HG03439 (cell line): ENCODE results near the gene NCOA1.
A peak's percentile ranks its signal among the peaks of the same experiment; 100 is the strongest.
"Not testable (repeated sequence)": the region's sequence is repeated elsewhere in the genome, so short reads cannot be mapped to it uniquely, and the experiment has no call there.

Experiments
- ATAC-seq: cut with Tn5 transposase; IDR thresholded peaks from one replicate; pipeline ENCODE4 v1.9.1; 2021; ENCODE audit warnings: mild to moderate bottlenecking, moderate library complexity; ENCODE audit not compliant: unreplicated experiment

The NCOA1 gene

DNA sequence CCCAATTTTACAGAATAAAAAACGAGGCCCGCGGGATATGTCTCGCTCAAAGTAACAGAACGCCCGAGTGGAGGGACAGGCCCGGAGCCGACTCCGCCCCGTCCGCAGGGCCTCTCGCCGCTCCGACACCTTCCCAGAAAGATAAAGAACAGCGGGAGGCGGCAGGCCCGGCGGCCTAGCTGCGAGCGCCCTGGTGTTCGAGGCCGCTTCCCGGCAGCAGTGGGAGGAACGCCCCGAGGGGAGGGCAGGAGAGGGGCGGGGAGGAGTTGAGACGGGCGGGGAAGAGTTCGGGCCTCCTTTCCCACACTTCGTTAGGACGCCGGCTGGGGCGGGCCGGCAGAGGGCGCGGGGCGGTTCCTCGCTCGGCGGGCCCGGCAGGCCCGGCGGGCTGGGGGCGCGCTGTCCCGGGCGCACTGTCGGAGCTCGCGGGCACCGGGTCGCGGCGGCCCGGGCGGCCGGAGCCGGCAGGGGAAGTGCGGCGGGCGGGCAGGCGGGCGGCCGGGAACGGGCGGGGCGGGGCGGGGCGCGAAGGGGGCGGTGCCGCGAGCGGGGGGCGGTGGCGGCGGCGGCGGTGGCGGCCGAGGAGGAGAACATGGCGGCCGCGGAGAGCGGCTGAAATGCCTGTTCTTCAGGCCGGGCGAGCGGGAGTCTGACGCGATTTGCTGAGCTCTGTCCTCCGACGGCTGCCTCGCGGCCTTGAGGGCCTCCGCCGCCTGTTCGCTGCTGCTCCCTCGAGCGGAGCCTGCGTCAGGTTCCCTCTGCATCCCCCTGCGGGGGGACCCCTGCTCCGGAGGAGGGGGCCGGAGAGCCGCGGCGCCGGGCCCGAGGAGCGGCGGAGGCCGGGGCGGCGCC is at the start of gene NCOA1:
TSS of gene NCOA1 (plus strand) at position 565 of the 852 bp plus-strand sequence. CDS start 167,424 bp downstream, outside the sequence.
- ATAC-seq, result peak; percentile 77

- no peak for ATAC-seq
These were observed 42.3 kb upstream of the NCOA1 start for GRCh38 chr2:24448797-24449196.

GRCh38 chr2:24449344-24449743 is 41.7 kb upstream of the NCOA1 start:
- ATAC-seq, result no peak

DNA sequence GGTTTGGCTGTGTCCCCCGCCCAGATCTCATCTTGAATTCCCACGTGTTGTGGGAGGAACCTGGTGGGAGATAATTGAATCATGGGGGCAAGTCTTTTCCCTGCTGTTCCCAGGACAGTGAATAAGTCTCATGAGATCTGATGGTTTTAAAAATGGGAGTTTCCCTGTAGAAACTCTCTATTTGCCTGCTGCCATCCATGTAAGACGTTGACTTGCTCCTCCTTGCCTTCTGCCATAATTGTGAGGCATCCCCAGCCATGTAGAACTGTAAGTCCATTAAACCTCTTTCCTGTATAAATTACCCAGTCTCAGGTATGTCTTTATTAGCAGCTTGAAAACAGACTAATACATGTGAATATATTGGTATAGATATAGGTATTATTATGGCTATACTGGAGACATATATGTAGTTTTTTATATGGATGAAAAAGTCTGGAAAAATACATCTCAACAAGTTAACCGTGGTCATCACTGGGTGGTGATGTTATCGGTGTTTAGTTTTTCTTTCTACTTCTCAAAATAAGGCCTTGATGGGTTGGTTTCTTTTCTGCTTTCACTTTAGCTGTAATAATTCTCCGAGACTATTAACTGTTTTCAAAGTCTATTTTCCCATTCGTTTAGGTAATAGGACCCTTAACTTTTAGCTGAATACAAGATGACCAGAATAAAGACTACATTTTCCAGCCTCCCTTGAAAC is 39.1 kb upstream of the NCOA1 start:
- no peak for ATAC-seq

GRCh38 chr2:24452502-24452885 is 38.6 kb upstream of the NCOA1 start:
- ATAC-seq, result no peak

DNA sequence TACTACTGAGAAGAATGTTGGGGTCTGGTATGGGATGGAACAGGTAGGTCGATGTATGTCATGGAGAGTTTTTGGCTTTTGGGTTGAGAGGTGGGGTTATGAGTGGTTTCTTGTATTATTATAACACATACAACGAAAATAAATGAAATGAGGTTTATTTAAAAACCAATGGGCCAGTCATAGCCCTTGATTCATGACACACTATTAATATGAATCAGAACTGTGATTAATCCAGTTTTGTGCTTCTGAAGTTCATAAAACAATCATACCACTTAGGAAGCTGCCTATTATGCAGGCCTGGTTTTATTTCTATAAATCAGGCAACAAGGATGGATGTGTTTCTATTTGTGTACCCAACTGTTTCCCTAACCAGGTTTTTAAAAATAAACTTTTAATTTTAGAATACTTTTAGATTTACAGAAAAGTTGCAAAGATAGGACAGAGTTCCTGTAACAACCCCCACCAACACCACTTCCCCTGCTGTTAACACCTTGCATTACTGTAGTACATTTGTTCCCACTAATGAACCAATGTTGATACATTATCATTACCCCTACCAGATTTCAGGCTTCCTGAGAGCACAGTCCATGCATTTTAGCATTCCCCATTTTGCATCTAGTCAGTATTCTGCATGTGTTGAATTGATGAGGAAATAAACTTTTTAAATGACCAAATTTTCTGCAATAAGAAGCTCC is 37.5 kb upstream of the NCOA1 start:
- ATAC-seq, result no peak

DNA sequence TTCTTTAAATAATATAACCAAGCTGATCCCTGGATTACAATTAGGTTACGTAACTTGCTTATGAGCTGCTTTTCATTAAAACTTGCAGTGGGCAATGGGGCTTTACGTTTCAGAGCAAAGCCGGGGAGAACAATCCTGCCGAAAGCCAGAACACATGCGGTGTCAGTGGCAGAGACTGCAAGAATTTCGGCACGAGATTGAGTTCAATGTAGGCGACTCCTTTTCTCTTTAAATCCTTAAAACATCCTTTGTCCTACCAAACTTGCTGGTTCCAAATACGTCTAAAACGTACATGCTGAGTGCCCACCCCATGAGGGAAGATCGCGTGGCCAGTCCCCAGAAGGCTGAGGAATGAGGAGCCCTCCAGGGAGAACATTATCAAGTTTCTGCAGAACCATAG is 36.8 kb upstream of the NCOA1 start:
- no peak for ATAC-seq

DNA sequence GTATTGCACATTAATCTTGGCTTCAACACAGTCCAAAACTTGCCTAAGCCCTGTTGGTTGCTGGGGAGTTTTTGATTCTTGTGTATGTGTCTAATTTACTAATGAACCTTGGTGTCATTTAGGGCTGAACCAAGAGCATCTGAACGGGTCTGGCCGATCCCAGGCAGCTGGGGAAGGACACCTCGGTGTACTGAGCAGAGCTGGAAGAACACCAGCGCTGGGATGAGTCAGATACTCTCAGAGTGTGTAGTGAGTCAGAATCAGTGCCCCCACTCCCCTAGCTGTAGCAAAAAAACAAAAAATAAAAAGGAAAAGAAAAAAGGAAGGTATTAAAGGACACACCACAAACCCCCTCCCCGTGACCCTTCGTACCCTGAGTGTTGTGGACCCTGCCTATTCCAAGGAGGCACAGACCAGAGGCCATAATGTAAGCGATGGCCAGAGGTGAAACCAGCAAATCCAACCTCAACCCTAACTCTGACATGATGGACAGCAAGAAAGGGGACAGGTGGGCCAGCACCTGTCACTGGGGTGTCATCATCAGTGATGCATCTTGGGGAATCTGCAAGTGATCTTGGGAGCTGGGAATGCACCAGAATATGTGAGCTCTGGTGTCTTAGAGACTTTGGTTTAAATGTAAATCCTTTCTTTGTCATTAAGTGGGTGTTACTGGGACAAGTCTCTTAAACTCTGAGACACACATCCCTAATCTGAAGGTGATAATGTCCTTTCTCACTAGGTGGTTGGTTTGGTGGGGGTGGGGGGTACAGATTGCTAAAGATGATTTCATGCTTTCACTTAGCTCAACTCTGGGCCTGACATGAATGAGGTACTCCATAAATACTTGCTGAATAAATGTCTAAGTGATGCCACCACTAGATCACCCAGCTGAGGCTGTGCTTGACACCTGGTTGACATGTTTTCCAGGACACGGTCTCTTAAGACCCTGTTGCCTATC is 34.2 kb upstream of the NCOA1 start:
- no peak for ATAC-seq

GRCh38 chr2:24457696-24458386 is 33.2 kb upstream of the NCOA1 start:
- no peak for ATAC-seq

DNA sequence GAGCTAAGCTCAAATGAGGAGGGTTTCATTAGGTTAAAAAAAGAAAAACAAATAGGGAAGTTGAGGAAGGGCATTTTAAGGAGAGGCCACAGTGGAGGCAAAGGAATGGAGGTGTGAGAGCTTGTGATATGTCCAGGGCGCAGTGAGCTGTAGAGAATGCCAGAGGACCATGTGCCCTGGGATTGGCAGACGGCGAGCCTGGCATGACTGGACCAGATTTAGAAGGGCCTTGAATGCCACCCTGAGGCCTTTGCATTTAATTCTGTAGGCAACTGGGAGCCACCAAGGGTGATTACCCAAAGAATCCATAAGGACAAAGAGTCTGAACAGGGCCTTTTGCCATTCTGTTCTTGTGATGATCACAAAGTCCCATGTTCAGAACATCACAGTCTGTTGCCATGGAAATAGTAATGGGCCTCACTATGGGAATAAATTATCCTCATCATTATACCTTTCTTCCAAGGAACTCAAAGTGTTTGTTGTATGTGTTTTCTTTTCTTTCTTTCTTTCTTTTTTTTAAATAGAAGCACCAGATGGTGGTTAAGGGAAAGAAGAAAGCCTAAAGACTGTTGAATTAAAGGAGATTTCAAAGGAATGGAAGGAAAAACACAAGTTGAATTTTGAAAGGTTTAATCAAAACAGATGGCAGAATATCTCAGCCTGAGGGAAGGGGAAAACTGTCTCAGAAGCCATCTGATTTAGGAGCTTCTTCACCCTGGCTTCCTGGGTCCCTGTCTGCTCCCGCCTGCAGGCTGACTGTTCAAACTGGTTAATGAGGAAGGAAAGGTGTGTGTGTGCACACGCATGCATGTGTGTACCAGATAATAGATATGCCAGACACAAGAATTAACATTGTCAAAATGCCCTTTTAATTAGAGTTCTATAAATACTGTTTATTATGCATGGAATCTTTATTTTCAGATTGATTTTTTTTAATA is 31.6 kb upstream of the NCOA1 start:
- ATAC-seq, result no peak

DNA sequence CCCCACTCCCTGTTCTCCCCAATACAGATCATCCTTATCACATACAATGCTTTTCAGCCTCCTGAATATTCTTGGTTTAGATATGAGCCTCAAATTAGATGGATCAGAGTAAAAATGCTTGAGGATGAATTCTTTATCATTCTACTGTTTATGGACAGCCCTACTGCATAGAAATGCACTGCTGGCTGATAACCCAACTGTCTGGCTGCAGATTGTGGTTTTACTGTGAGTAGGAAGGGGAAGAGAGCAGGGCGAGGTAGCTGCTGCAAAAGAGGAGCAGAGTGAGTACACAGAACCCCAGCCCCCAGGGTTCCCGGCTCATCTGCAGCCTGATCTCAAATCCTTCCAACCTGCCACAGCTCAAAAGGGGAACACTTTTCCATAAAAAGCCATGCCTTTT is 29.4 kb upstream of the NCOA1 start:
- no peak for ATAC-seq

- ATAC-seq, result no peak
These were observed 27.8 kb upstream of the NCOA1 start for GRCh38 chr2:24463271-24463670.

DNA sequence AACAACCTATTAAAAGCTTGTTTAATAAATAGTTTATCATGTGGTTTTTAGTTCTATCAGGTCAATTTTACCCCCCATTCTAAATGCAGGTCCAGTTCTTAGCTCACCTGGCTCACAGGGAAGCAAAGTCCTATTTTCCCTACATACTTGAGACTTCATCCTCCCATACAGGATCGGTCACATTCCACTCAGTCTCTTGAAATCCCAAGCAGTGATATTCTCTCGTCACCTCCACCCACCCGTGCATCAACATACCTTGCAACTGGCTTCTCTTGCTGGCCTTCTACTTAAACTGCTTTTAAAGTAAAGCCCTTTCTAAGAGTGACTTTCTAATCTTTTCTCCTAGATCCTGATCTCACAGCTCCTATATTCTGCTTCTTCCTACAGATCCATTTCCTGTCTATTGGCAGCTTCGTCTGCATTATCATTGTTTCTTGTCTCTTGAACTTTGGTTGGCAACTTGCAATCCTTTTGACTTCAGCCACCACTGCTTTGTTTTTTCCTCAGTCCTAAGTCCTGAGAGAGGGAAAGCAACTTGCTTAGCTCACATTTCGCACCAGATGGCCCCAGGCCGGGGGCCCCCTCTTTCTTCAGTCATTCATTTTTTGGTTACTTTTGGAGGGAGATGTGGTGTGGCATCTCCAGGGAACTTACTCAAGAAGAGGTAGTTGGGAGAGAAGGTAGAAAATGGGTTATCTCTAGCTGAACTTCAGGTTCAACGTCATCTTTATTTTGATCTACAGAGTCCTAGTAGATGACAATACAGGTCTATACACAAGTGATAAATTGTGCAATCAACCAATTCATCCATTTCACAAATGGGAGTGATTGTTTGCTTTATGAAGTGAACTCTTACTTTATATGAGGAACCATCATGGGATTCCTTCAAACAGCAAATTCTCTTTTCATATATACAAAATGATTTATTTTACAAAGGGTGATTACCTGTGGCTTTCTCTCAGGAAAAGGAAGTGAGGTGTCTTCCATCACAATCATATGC is 23.9 kb upstream of the NCOA1 start:
- ATAC-seq, result no peak

GRCh38 chr2:24468453-24468852 is 22.6 kb upstream of the NCOA1 start:
- not testable (repeated sequence) for ATAC-seq

DNA sequence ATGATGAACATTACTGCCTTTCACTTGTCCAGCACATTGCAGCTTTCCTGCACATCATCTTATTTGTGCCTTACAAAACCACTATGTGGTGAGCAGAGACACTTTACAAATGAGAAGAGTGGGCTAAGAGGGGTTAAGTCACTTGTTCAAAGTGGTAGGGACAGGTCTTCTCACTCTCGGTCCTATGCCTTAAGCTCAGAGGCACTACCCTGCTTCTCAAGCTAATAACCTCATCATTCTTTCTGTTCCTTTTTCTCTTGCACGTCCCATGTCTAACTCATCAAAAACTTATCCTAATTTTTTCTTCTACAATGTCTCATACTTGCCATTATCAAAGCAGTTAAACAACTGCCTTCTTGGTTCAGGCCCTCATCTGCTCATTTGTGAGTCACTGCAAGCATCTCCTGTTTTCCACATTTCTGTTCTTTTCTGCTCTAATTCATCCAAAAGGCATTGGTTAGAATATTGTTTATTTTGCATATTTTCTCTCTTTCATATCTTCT is 21.9 kb upstream of the NCOA1 start:
- ATAC-seq, result no peak

DNA sequence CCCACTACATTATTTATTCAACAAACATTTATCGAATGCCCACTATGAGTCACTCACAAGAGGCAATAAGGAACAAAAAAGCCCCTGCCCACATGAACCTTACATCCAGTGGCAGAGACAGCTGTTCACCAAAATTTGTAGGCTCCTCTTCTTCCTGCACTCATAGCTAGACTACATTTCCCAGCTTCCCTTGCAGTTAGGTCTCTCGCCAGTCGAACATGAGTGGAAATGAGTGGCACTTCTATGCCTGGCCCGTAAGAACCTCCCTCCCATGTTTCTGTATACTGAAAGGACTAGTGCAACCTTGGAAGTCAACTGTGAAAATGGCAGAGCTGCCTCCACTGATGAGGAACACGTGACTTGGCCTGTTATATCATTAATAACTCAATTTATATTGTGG is 19.4 kb upstream of the NCOA1 start:
- ATAC-seq, result no peak

DNA sequence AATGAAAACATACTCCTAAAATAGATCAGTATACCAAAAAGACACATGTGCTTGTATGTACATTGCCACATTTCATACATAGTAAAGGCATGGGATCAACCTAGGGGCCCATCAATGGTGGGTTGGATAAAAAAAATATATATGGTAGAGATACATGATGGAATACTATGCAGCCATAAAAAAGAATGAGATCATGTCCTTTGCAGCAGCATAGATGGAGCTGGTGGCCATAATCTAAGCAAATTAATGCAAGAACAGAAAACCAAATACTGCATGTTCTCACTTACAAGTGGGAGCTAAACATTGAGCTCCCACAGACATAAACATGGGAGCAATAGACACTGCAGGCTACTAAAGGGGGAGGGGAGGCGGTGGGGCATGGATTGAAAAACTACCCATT is 18.6 kb upstream of the NCOA1 start:
- no peak for ATAC-seq
